HL-60 (cell line): ENCODE data around the gene ARHGEF16.

Experiments used
- DNase-seq, 2 experiments: peaks; one replicate each; pipeline ENCODE4 v3.0.0-alpha.2; 2010 to 2020; ENCODE audit warnings: low read depth in 1 of 2, low spot score in 1 of 2
- H3K27ac ChIP-seq: fragments of 250-450 bp; sonication (Bioruptor Pico); replicated peaks from 2 replicates; pipeline ENCODE4 v1.5.1; 2020; ENCODE audit warnings: mild to moderate bottlenecking, moderate library complexity
- H3K27me3 ChIP-seq: fragments of 250-450 bp; sonication (Bioruptor Pico); 2 replicates; pipeline ENCODE4 v1.5.1; 2021; ENCODE audit warnings: mild to moderate bottlenecking, moderate library complexity; ENCODE audit not compliant: insufficient read depth, poor library complexity, severe bottlenecking
- H3K4me3 ChIP-seq: replicated peaks from 2 replicates; pipeline ENCODE4 v1.5.1; 2011; ENCODE audit warnings: mild to moderate bottlenecking, control low read depth, low read length; ENCODE audit not compliant: insufficient read depth
- GABPA ChIP-seq: IDR thresholded peaks from 2 replicates; pipeline ENCODE4 v1.6.1; 2012; ENCODE audit warnings: low read depth
- POLR2AphosphoS5 ChIP-seq: IDR thresholded peaks from 2 replicates; pipeline ENCODE4 v1.6.1; 2012; ENCODE audit warnings: low read depth
- SPI1 ChIP-seq: IDR thresholded peaks from 2 replicates; pipeline ENCODE4 v1.6.1; 2012; ENCODE audit warnings: low read depth, mild to moderate bottlenecking, borderline replicate concordance
- TF ChIP-seq, protein P1 (sequence below): IDR thresholded peaks from one replicate; pipeline ENCODE4 v1.5.1; 2011; ENCODE audit warnings: low read length, control low read depth, inconsistent platforms; ENCODE audit not compliant: insufficient read depth
- TF ChIP-seq, protein P2 (sequence below): IDR thresholded peaks from 2 replicates; pipeline ENCODE4 v1.6.1; 2012; ENCODE audit warnings: low read depth; ENCODE audit not compliant: insufficient replicate concordance

Gene ARHGEF16

DNA sequence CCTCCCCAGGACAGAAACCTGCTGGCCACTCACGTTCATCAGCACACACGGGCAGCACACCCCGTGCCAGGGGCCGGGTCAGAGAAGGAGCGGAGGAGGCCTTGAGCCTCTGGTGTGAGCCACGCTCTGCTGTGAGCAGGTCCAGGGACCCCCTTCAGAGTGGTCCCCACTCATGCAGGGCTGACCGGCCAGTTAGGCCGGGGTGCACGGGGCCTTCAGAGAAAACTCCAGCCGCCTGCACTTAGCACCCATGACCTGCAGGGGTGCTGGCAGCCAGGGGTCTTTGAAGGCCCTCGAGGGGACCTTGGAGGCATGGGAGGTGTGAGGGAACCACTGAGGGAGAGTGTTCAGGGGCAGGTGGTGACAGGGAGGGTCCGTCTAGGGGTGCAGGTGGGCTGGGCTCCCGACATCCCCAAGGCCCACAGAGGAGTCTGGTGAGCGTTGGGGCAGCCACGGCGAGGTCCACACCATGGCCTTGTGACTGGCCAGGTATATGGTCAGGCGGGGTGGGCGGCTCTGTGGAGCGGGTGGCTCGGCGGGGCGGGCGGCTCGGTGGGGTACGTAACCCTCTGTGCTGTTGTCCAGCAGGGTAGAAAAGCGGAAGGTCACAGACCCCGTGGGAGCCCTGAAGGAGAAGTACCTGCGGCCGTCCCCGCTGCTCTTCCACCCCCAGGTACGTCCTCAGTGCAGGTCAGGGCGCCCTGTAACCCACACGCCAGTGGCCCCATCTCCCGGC is 40.3 kb upstream of the ARHGEF16 start:
- Histone ChIP-seq H3K27ac (no peak overlapping the region), H3K27me3 (no peaks in the 10 kb centered on the region), H3K4me3 (no peak overlapping the region)
- DNase-seq, result no peak
- TF ChIP-seq, protein P1, sequence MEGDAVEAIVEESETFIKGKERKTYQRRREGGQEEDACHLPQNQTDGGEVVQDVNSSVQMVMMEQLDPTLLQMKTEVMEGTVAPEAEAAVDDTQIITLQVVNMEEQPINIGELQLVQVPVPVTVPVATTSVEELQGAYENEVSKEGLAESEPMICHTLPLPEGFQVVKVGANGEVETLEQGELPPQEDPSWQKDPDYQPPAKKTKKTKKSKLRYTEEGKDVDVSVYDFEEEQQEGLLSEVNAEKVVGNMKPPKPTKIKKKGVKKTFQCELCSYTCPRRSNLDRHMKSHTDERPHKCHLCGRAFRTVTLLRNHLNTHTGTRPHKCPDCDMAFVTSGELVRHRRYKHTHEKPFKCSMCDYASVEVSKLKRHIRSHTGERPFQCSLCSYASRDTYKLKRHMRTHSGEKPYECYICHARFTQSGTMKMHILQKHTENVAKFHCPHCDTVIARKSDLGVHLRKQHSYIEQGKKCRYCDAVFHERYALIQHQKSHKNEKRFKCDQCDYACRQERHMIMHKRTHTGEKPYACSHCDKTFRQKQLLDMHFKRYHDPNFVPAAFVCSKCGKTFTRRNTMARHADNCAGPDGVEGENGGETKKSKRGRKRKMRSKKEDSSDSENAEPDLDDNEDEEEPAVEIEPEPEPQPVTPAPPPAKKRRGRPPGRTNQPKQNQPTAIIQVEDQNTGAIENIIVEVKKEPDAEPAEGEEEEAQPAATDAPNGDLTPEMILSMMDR, result no peak
- TF ChIP-seq, protein P2, sequence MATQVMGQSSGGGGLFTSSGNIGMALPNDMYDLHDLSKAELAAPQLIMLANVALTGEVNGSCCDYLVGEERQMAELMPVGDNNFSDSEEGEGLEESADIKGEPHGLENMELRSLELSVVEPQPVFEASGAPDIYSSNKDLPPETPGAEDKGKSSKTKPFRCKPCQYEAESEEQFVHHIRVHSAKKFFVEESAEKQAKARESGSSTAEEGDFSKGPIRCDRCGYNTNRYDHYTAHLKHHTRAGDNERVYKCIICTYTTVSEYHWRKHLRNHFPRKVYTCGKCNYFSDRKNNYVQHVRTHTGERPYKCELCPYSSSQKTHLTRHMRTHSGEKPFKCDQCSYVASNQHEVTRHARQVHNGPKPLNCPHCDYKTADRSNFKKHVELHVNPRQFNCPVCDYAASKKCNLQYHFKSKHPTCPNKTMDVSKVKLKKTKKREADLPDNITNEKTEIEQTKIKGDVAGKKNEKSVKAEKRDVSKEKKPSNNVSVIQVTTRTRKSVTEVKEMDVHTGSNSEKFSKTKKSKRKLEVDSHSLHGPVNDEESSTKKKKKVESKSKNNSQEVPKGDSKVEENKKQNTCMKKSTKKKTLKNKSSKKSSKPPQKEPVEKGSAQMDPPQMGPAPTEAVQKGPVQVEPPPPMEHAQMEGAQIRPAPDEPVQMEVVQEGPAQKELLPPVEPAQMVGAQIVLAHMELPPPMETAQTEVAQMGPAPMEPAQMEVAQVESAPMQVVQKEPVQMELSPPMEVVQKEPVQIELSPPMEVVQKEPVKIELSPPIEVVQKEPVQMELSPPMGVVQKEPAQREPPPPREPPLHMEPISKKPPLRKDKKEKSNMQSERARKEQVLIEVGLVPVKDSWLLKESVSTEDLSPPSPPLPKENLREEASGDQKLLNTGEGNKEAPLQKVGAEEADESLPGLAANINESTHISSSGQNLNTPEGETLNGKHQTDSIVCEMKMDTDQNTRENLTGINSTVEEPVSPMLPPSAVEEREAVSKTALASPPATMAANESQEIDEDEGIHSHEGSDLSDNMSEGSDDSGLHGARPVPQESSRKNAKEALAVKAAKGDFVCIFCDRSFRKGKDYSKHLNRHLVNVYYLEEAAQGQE, result no peak
- TF ChIP-seq GABPA, result no peak
- TF ChIP-seq POLR2AphosphoS5, result no peak

DNA sequence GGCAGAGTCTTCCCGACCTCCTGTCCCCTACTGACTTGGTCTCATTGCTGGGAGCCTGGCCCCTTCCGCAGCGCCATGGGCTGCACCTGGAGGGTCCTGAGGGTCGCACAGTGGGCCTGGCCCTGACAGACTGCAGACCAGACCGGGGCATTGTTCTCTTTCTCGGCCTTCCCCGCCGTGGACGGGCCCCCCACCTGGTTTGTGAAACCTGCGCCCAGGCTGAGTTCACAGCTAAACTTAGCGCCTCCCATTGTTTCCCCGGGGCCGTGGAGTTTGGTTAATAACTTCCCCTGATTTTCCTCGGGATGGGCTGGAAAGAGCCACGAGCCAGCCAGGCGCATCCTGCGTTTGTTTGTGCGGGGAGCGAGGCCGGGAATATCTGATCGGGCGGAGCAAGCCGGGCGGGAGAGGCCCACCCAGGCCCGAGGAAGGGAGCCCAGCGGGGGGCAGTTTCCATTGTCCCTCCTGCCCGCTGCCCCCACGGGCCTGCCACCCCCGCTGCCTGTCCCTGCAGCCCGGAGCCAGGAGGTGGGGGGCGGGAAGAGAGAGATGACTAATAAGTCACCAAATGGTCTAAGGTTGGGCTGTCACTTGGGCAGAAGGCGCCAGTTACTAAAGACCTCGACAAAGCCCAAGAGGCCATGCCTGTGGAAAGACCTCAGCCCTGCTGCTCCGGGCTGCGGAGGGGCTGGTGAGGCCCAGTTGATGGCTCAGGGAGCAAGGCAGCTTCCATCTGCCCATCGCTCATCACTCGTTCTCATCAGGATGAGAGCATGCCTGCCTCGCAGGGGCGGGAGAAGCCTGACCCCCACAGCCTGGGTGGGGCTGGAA is 39.0 kb upstream of the ARHGEF16 start:
- H3K4me3 ChIP-seq, result no peak overlapping the region
- H3K27me3 ChIP-seq, result no peaks in the 10 kb centered on the region
- TF ChIP-seq, protein P2, result no peak
- TF ChIP-seq SPI1, result no peak
- TF ChIP-seq, protein P1, result no peak
- no peak for TF ChIP-seq POLR2AphosphoS5
- no peak for TF ChIP-seq GABPA
- no peak overlapping the region for H3K27ac ChIP-seq
- DNase-seq, result no peak

DNA sequence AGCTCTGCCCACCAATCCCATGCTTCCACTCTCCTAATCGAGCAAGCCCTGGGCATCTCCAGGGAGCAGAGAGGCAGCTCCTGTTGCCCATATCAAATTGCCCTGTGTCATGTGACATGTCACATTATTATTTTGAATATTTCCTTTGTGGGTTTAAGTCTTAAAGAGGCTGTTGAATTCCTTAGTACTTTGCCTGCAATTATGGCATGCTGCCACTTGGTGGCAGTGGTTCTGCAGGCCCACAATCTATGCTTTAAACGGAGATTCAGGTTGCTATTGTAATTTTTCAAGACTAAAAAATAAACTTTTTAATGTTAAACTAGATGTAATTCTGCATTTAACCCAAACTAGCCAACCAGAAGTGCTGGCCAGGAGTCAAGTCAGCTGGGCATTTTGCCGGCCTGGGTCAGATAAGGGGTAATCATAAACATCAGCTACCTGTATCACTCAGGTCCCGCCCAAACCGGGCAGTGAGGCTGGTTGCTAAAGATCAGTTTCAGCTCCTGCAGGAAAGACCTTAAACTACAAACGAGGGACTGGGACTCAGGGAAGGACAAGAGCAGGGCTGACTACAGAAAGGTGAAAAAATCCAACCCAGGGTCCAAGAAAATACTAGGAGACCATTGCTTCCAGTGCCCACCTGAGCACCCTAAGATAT is 37.3 kb upstream of the ARHGEF16 start:
- TF ChIP-seq, protein P1, result peak; percentile 26
- TF ChIP-seq, protein P2, result no peak
- no peak for TF ChIP-seq GABPA
- TF ChIP-seq SPI1, result no peak
- no peak for TF ChIP-seq POLR2AphosphoS5
- DNase-seq, result no peak
- Histone ChIP-seq H3K4me3 (no peak overlapping the region), H3K27ac (no peak overlapping the region), H3K27me3 (no peaks in the 10 kb centered on the region)
